HepG2 (cell line): ENCODE results near the gene CPLX1. TPM values are rescaled to one million over a fixed set of nuclear protein-coding genes. Genes with fewer than 3 reads are reported as not detected.

ENCODE experiments used
- ADNP ChIP-seq: sonication (generic); formaldehyde crosslinking; IDR thresholded peaks from 2 replicates; pipeline ENCODE4 v1.4.0; 2020; ENCODE audit warnings: missing genetic modification reagents
- ARNT2 ChIP-seq: sonication (generic); formaldehyde crosslinking; IDR thresholded peaks from 2 replicates; pipeline ENCODE4 v1.8.0; 2022; ENCODE audit warnings: mild to moderate bottlenecking, low read depth, missing genetic modification reagents, moderate library complexity
- CSRNP1 ChIP-seq: sonication (generic); formaldehyde crosslinking; IDR thresholded peaks from 2 replicates; pipeline ENCODE4 v1.8.1; 2023; ENCODE audit warnings: mild to moderate bottlenecking, missing genetic modification reagents
- FIP1L1 ChIP-seq: fragments of 200-400 bp; formaldehyde crosslinking; IDR thresholded peaks from 2 replicates; pipeline ENCODE4 v1.6.1; 2018; ENCODE audit warnings: low read depth, mild to moderate bottlenecking, low read length, moderate library complexity, borderline replicate concordance; ENCODE audit not compliant: insufficient read depth
- GABPA ChIP-seq, 2 experiments: IDR thresholded peaks; 2 replicates each; pipeline ENCODE4 v1.6.1; 2011 to 2016; ENCODE audit warnings: low read depth in 2 of 2, low read length in 1 of 2, missing biosample characterization in 1 of 2, missing genetic modification characterization in 1 of 2
- HDAC2 ChIP-seq: sonication (generic); formaldehyde crosslinking; IDR thresholded peaks from 2 replicates; pipeline ENCODE4 v1.4.0; 2020; ENCODE audit warnings: missing genetic modification reagents
- IRF2 ChIP-seq: IDR thresholded peaks from 2 replicates; pipeline ENCODE4 v1.6.1; 2018; ENCODE audit warnings: missing genetic modification reagents, missing compliant biosample characterization
- PRDM4 ChIP-seq: sonication (generic); formaldehyde crosslinking; IDR thresholded peaks from 2 replicates; pipeline ENCODE4 v1.9.0; 2021; ENCODE audit warnings: missing genetic modification reagents, borderline replicate concordance
- SMAD1 ChIP-seq: sonication (generic); formaldehyde crosslinking; IDR thresholded peaks from 2 replicates; pipeline ENCODE4 v1.4.0; 2020; ENCODE audit warnings: missing genetic modification reagents, low read depth, mild to moderate bottlenecking, borderline replicate concordance
- SNAI1 ChIP-seq: sonication (generic); formaldehyde crosslinking; IDR thresholded peaks from 2 replicates; pipeline ENCODE4 v1.5.0; 2020; ENCODE audit warnings: mild to moderate bottlenecking, missing genetic modification reagents, borderline replicate concordance
- SNAPC5 ChIP-seq: sonication (generic); formaldehyde crosslinking; IDR thresholded peaks from 2 replicates; pipeline ENCODE4 v1.8.1; 2023; ENCODE audit warnings: mild to moderate bottlenecking, missing genetic modification reagents, borderline replicate concordance
- UBTF ChIP-seq: sonication (generic); formaldehyde crosslinking; IDR thresholded peaks from 2 replicates; pipeline ENCODE4 v1.4.0; 2020; ENCODE audit warnings: mild to moderate bottlenecking, missing genetic modification reagents
- ZNF34 ChIP-seq: sonication (generic); formaldehyde crosslinking; IDR thresholded peaks from 2 replicates; pipeline ENCODE4 v1.4.0; 2020; ENCODE audit warnings: mild to moderate bottlenecking, missing genetic modification reagents, borderline replicate concordance
- ZNF574 ChIP-seq: sonication (generic); formaldehyde crosslinking; IDR thresholded peaks from 2 replicates; pipeline ENCODE4 v1.4.0; 2020; ENCODE audit warnings: missing genetic modification reagents
- ZNF589 ChIP-seq: sonication (generic); formaldehyde crosslinking; conservative IDR thresholded peaks from 2 replicates; pipeline ENCODE4 v1.8.0; 2022; ENCODE audit warnings: mild to moderate bottlenecking, moderate library complexity, missing genetic modification reagents
- ZNF766 ChIP-seq: sonication (generic); formaldehyde crosslinking; IDR thresholded peaks from 2 replicates; pipeline ENCODE4 v1.5.0; 2020; ENCODE audit warnings: missing genetic modification reagents, borderline replicate concordance
- ZNF775 ChIP-seq: sonication (generic); formaldehyde crosslinking; IDR thresholded peaks from 2 replicates; pipeline ENCODE4 v1.4.0; 2020; ENCODE audit warnings: missing genetic modification reagents, mild to moderate bottlenecking, moderate library complexity, borderline replicate concordance
- ZNF816 ChIP-seq: sonication (generic); formaldehyde crosslinking; IDR thresholded peaks from 2 replicates; pipeline ENCODE4 v1.8.0; 2022; ENCODE audit warnings: missing genetic modification reagents, mild to moderate bottlenecking, borderline replicate concordance
- polyA plus RNA-seq, 8 experiments: library from polyadenylated mRNA; depleted of rRNA in 3 of 8; stranded (reverse) in 7 of 8; unstranded in 1 of 8; fragments of >200 nt; fragmentation: Illumina TruSeq in 4 of 8; extraction: Trizol in 4 of 8; gene quantifications; 2 replicates each; pipeline versions ENCODE4 v1.2.1 to v1.2.3, GENCODE V29; 2011 to 2016; ENCODE audit warnings: low read depth in 4 of 8, missing spikeins in 1 of 8, mixed read lengths in 1 of 8; ENCODE audit not compliant: insufficient read depth in 1 of 8
- total RNA-seq, 5 experiments: library from RNA; depleted of rRNA; stranded (reverse); fragments of >200 nt; fragmentation: Illumina TruSeq; extraction: Trizol; gene quantifications; 2 replicates each; pipeline ENCODE4 v1.2.3, GENCODE V29; 2016; ENCODE audit warnings: low read depth in 1 of 5

The CPLX1 gene
- total and polyA plus RNA-seq, 2 of the 13 experiments (the other 11 are each of a cell fraction or from before 2014, with no cell fraction given), result 0.18 TPM

- TF ChIP-seq IRF2, result no peak
- no peak for TF ChIP-seq CSRNP1 (CRISPR knock-in tag)
- no peak for TF ChIP-seq SMAD1 (CRISPR knock-in tag)
- TF ChIP-seq ZNF816 (CRISPR knock-in tag), result 0 out of 2 replicates have a peak, but pooled peaks have one; percentile 89
- TF ChIP-seq ZNF766, result peak; percentile 46; the same call in 1 of the 2 replicates
- no peak for TF ChIP-seq FIP1L1
- TF ChIP-seq SNAI1 (CRISPR knock-in tag), result 0 out of 2 replicates have a peak, but pooled peaks have one; percentile 59
- TF ChIP-seq ARNT2 (CRISPR knock-in tag), result no peak
- no peak for TF ChIP-seq ZNF775
- no peak for TF ChIP-seq HDAC2 (CRISPR knock-in tag)
- TF ChIP-seq UBTF (CRISPR knock-in tag), result peak; percentile 81
- no peak for TF ChIP-seq ADNP (CRISPR knock-in tag)
- TF ChIP-seq SNAPC5 (CRISPR knock-in tag), result no peak
- no peak for TF ChIP-seq ZNF34 (CRISPR knock-in tag)
- no peak for TF ChIP-seq GABPA (IDR thresholded peaks at IDR 0.05; ENCODE audit: low read depth, low read length)
- TF ChIP-seq GABPA (CRISPR knock-in tag; IDR thresholded peaks at IDR 0.05; ENCODE audit: low read depth), result peak; percentile 52
- TF ChIP-seq PRDM4 (CRISPR knock-in tag), result no peak
- TF ChIP-seq ZNF574, result no peak; the same call in 1 of the 2 replicates
- peak; percentile 52; the same call in 1 of the 2 replicates for TF ChIP-seq ZNF589 (CRISPR knock-in tag)
Measured at GRCh38 chr4:781493-782216, 44.3 kb downstream of the CPLX1 start (continued).
